ENCODE results near the gene THADA.

- TF ChIP-seq CTCF (IDR thresholded peaks at IDR 0.05; ENCODE audit: low read length): no peak
- no peak for TF ChIP-seq EZH2 (IDR thresholded peaks at IDR 0.05; ENCODE audit: borderline replicate concordance, low read length)
These were observed 319.4 kb downstream of the THADA start for GRCh38 chr2:43276266-43276941.
